ENCODE measurements around the gene XCL1. TPM values are rescaled to one million over a fixed set of nuclear protein-coding genes. Genes with fewer than 3 reads are reported as not detected.

XCL1 gene
- total and polyA plus RNA-seq, 10 of the 15 experiments (the other 5 are each of a cell fraction or from before 2014, with no cell fraction given) = 0.68 to 1,222 (median 12.2) TPM

DNA sequence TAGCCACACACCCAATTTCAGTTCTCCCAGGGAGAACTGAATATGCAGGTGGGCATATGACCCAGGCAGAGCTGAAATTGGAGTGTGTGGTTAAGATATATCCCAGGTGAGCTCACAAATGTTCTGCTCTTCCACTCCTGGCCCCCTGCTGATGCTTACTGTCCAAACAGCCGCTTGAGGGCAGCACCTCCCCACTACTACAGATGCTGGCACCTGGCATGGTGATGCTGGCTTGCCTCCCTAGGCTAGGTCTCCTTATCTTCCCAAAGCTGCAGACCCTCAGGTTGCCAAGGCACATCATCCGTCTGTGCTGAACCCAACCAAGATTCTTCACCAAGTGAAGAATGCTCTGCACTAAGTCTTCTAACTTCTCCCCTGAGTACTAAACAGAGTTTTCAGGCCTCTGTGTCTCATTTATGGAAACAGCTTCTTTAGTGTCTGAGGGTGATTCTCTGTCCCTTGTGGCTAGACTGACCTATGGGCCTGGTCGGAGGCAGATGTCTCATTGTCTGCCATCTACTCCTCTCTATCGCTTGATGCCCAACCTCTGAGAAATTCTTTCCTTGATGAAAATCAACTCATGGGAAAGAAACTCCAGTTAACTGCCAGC lies 27.2 kb downstream of the XCL1 start (continued):
- no peak for TF ChIP-seq SP1 (IDR thresholded peaks at IDR 0.05; ENCODE audit: low read depth, low read length)
- TF ChIP-seq ESRRA (IDR thresholded peaks at IDR 0.05; ENCODE audit: low read length) = no peak
- peak; percentile 76 to 92 (median 80) for TF ChIP-seq CTCF (IDR thresholded peaks at IDR 0.05 in 2 of 3, conservative IDR thresholded peaks at IDR 0.05 in 1 of 3; ENCODE audit: control insufficient read depth in 2 of 3, extremely low read depth in 1 of 3, insufficient read depth in 1 of 3, low read depth in 3 of 3, low read length in 3 of 3)
- TF ChIP-seq, protein P1, sequence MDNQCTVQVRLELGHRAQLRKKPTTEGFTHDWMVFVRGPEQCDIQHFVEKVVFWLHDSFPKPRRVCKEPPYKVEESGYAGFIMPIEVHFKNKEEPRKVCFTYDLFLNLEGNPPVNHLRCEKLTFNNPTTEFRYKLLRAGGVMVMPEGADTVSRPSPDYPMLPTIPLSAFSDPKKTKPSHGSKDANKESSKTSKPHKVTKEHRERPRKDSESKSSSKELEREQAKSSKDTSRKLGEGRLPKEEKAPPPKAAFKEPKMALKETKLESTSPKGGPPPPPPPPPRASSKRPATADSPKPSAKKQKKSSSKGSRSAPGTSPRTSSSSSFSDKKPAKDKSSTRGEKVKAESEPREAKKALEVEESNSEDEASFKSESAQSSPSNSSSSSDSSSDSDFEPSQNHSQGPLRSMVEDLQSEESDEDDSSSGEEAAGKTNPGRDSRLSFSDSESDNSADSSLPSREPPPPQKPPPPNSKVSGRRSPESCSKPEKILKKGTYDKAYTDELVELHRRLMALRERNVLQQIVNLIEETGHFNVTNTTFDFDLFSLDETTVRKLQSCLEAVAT (IDR thresholded peaks at IDR 0.05) = peak; percentile 40; the same call in 1 of the 2 replicates
- TF ChIP-seq TAF1 (IDR thresholded peaks at IDR 0.05; ENCODE audit: borderline replicate concordance, low read depth, low read length) = no peak
- TF ChIP-seq CEBPB (IDR thresholded peaks at IDR 0.05; ENCODE audit: borderline replicate concordance in 1 of 2, low read depth in 2 of 2, low read length in 2 of 2) = no peak
- TF ChIP-seq PAX8 (IDR thresholded peaks at IDR 0.05) = no peak
- no peak for TF ChIP-seq CHD2 (IDR thresholded peaks at IDR 0.05; ENCODE audit: borderline replicate concordance, low read depth, low read length)
- no peak for TF ChIP-seq LARP7 (IDR thresholded peaks at IDR 0.05)
- TF ChIP-seq SRF (IDR thresholded peaks at IDR 0.05; ENCODE audit: low read depth in 2 of 2, low read length in 2 of 2) = no peak
- no peak for TF ChIP-seq NFYB (IDR thresholded peaks at IDR 0.05; ENCODE audit: insufficient read depth, low read depth, low read length)
- no peak for TF ChIP-seq NFXL1 (IDR thresholded peaks at IDR 0.05; ENCODE audit: borderline replicate concordance)
- TF ChIP-seq CHD4 (IDR thresholded peaks at IDR 0.05) = no peak
- TF ChIP-seq KAT2A (conservative IDR thresholded peaks at IDR 0.05; ENCODE audit: control insufficient read depth, low read depth, low read length) = no peak
- TF ChIP-seq SMAD1 (IDR thresholded peaks at IDR 0.05; ENCODE audit: low read depth, partially characterized antibody) = no peak
- TF ChIP-seq MTA3 (IDR thresholded peaks at IDR 0.05; ENCODE audit: borderline replicate concordance, low read length) = no peak
- no peak for TF ChIP-seq HDAC2 (IDR thresholded peaks at IDR 0.05)
- no peak for TF ChIP-seq IKZF2 (IDR thresholded peaks at IDR 0.05)
- no peak for TF ChIP-seq STAT3 (IDR thresholded peaks at IDR 0.05; ENCODE audit: low read depth, low read length)
- no peak for TF ChIP-seq EP300 (IDR thresholded peaks at IDR 0.05; ENCODE audit: borderline replicate concordance in 1 of 2, control insufficient read depth in 1 of 2, low read depth in 2 of 2, low read length in 2 of 2)
